ENCODE data around the gene FTSJ3. TPM values are rescaled to one million over a fixed set of nuclear protein-coding genes. Genes with fewer than 3 reads are reported as not detected.
"Not testable (repeated sequence)": the region's sequence is repeated elsewhere in the genome, so short reads cannot be mapped to it uniquely, and the experiment has no call there.

The FTSJ3 gene
- total RNA-seq, 1 donor from 2014 or later = 85.1 TPM

GRCh38 chr17:63859257-63859656 lies 31.8 kb upstream of the FTSJ3 start:
- ATAC-seq (ENCODE audit: low read depth) = no peak
- no peak overlapping the region for H3K27ac Mint-ChIP-seq
- CTCF ChIA-PET = interaction anchor here (1.8 kb wide), 1 partner anchor 10 kb away, joined by 5 read pairs; no protein-coding TSS in a partner anchor
- no peak overlapping the region for H3K4me3 Mint-ChIP-seq
- POLR2A ChIA-PET = interaction anchor here (0.6 to 0.7 kb wide), 2 partner anchors 16 to 24 kb away, joined by 3 to 7 read pairs; no protein-coding TSS in a partner anchor
- H3K36me3 Mint-ChIP-seq (ENCODE audit: low read depth) = no peaks in the 10 kb centered on the region
- no peaks in the 10 kb centered on the region for H3K4me1 Mint-ChIP-seq
- H3K27me3 Mint-ChIP-seq = peaks cover 9% of the 10 kb centered on the region
- no peak for DNase-seq
- TF ChIP-seq, protein P1, sequence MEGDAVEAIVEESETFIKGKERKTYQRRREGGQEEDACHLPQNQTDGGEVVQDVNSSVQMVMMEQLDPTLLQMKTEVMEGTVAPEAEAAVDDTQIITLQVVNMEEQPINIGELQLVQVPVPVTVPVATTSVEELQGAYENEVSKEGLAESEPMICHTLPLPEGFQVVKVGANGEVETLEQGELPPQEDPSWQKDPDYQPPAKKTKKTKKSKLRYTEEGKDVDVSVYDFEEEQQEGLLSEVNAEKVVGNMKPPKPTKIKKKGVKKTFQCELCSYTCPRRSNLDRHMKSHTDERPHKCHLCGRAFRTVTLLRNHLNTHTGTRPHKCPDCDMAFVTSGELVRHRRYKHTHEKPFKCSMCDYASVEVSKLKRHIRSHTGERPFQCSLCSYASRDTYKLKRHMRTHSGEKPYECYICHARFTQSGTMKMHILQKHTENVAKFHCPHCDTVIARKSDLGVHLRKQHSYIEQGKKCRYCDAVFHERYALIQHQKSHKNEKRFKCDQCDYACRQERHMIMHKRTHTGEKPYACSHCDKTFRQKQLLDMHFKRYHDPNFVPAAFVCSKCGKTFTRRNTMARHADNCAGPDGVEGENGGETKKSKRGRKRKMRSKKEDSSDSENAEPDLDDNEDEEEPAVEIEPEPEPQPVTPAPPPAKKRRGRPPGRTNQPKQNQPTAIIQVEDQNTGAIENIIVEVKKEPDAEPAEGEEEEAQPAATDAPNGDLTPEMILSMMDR (IDR thresholded peaks at IDR 0.05) = no peak
- H3K9me3 Mint-ChIP-seq = no peaks in the 10 kb centered on the region
- intact Hi-C loops (cut with micrococcal nuclease) = no loop called here

- H3K9me3 Mint-ChIP-seq; H3K27me3 Mint-ChIP-seq; POLR2A ChIA-PET; H3K4me3 Mint-ChIP-seq; H3K27ac Mint-ChIP-seq; DNase-seq; ATAC-seq (ENCODE audit: low read depth); intact Hi-C loops (cut with micrococcal nuclease); H3K4me1 Mint-ChIP-seq; H3K36me3 Mint-ChIP-seq (ENCODE audit: low read depth): not testable (repeated sequence)
- CTCF ChIA-PET = interaction anchor here (0.7 kb wide), 1 partner anchor 430 kb away, joined by 3 read pairs; no protein-coding TSS in a partner anchor
These were observed 29.0 kb upstream of the FTSJ3 start for GRCh38 chr17:63856425-63856824.

- Mint-ChIP-seq H3K27me3 (peaks cover 1% of the 10 kb centered on the region), H3K36me3 (ENCODE audit: low read depth) (no peaks in the 10 kb centered on the region), H3K4me3 (no peak overlapping the region), H3K4me1 (no peaks in the 10 kb centered on the region), H3K9me3 (no peaks in the 10 kb centered on the region), H3K27ac (no peak overlapping the region)
- ChIA-PET CTCF (no interaction called here), POLR2A (no interaction called here)
- intact Hi-C loops (cut with micrococcal nuclease) = no loop called here
- no peak for ATAC-seq (ENCODE audit: low read depth)
- TF ChIP-seq, protein P1 (IDR thresholded peaks at IDR 0.05) = no peak
- no peak for DNase-seq
These were observed 27.7 kb upstream of the FTSJ3 start for GRCh38 chr17:63855185-63855584.

- intact Hi-C loops (cut with micrococcal nuclease) = no loop called here
- no peaks in the 10 kb centered on the region for H3K36me3 Mint-ChIP-seq (ENCODE audit: low read depth)
- no peak overlapping the region for H3K27ac Mint-ChIP-seq
- ATAC-seq (ENCODE audit: low read depth) = no peak
- POLR2A ChIA-PET = no interaction called here
- CTCF ChIA-PET = no interaction called here
- DNase-seq = no peak
- TF ChIP-seq, protein P1 (IDR thresholded peaks at IDR 0.05) = no peak
- no peak overlapping the region for H3K4me3 Mint-ChIP-seq
- H3K4me1 Mint-ChIP-seq = no peaks in the 10 kb centered on the region
- no peaks in the 10 kb centered on the region for H3K27me3 Mint-ChIP-seq
- H3K9me3 Mint-ChIP-seq = no peaks in the 10 kb centered on the region
These were observed 27.2 kb upstream of the FTSJ3 start for GRCh38 chr17:63854709-63855108.

DNA sequence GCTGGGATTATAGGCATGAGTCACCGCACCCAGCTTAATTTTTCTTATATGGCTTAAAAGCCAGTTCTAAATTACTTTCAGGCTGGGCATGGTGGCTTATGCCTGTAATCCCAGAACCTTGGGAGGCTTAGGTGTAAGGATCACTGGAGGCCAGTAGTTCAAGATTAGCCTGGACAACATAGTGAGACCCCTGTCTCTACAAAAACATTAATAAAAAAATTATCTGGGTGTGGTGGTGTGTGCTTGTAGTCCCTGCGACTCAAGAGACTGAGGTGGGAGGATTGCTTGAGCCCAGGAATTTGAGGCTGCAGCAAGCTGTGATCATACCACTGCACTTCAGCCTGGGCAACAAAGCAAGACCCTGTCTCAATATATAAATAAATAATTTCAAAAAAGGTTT lies 25.8 kb upstream of the FTSJ3 start:
- H3K36me3 Mint-ChIP-seq (ENCODE audit: low read depth) = no peaks in the 10 kb centered on the region
- POLR2A ChIA-PET = no interaction called here
- H3K4me3 Mint-ChIP-seq = no peak overlapping the region
- H3K4me1 Mint-ChIP-seq = peaks cover 8% of the 10 kb centered on the region
- DNase-seq (no peak), ATAC-seq (ENCODE audit: low read depth) (no peak)
- no peaks in the 10 kb centered on the region for H3K9me3 Mint-ChIP-seq
- H3K27ac Mint-ChIP-seq = no peak overlapping the region
- H3K27me3 Mint-ChIP-seq = no peaks in the 10 kb centered on the region
- TF ChIP-seq, protein P1 (IDR thresholded peaks at IDR 0.05) = no peak
- CTCF ChIA-PET = no interaction called here
- intact Hi-C loops (cut with micrococcal nuclease) = no loop called here

DNA sequence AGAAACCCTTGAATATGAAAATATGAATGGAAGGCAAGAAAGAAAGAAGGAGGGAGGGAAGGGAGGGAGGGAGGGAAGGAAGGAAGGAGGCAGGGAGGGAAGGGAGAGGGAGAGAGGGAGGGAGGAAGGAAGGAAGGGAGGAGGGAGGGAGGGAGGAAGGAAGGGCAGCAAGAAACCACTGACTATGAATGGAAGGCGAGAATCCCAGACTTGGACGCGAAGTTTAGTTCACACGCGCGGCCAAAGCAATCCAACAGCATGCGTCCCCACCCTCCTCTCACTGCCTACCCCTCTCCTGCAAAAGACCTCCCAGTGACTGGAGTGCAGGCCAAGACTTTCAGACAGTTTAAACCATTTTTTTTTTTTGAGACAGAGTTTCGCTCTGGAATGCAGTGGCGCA lies 22.9 kb upstream of the FTSJ3 start:
- TF ChIP-seq, protein P1 (IDR thresholded peaks at IDR 0.05) = no peak
- ATAC-seq (ENCODE audit: low read depth) (no peak), DNase-seq (no peak)
- POLR2A ChIA-PET = no interaction called here
- no peak overlapping the region for H3K27ac Mint-ChIP-seq
- H3K9me3 Mint-ChIP-seq = no peaks in the 10 kb centered on the region
- H3K4me1 Mint-ChIP-seq = peaks cover 18% of the 10 kb centered on the region
- CTCF ChIA-PET = no interaction called here
- no peaks in the 10 kb centered on the region for H3K27me3 Mint-ChIP-seq
- no peak overlapping the region for H3K4me3 Mint-ChIP-seq
- intact Hi-C loops (cut with micrococcal nuclease) = no loop called here
- H3K36me3 Mint-ChIP-seq (ENCODE audit: low read depth) = no peaks in the 10 kb centered on the region

Measured in activated B cell treated with CpG ODN at 0.5 μM for 24 hours (primary cell).